Naive thymus-derived CD8-positive, alpha-beta T cell (primary cell): Measurements from ENCODE around the gene TRIM71. TPM values are rescaled to one million over a fixed set of nuclear protein-coding genes. Genes with fewer than 3 reads are reported as not detected.
"Not testable (repeated sequence)": the region's sequence is repeated elsewhere in the genome, so short reads cannot be mapped to it uniquely, and the experiment has no call there.

ENCODE experiments used
- ATAC-seq, 2 donors: fragments of 150-1000 bp; cut with Tn5 transposase in 1 of 2; sonication (Bioruptor Pico), chemical (Tn5 transposase) in 1 of 2; 1 replicate in 1 of 2; 2 replicates in 1 of 2; pipeline ENCODE4 v1.10.0; 2021; ENCODE audit warnings: mild to moderate bottlenecking in 2 of 2, moderate library complexity in 2 of 2
- POLR2A ChIA-PET: fragments of 350-600 bp; sonication (Branson Sonifier 250); formaldehyde crosslinking; loops from one replicate; lab custom pipeline; 2021; ENCODE audit warnings: antibody characterized with exemption; lab: Charles Lee
- DNase-seq, 10 donors: peaks; one replicate each; pipeline versions ENCODE4 v3.0.0 to v3.0.0-alpha.2; 2020 to 2022
- H3K27ac Mint-ChIP-seq, 10 donors: one replicate each; pipeline ENCODE4 v1.8.0; 2020 to 2022; ENCODE audit warnings: mild to moderate bottlenecking in 10 of 10, mixed read lengths in 10 of 10, moderate library complexity in 4 of 10, inconsistent platforms in 1 of 10
- H3K27me3 Mint-ChIP-seq, 5 donors: one replicate each; pipeline ENCODE4 v1.8.0; 2021 to 2022; ENCODE audit warnings: mixed read lengths in 5 of 5
- H3K36me3 Mint-ChIP-seq, 3 donors: one replicate each; pipeline ENCODE4 v1.8.0; 2020 to 2022; ENCODE audit warnings: mixed read lengths in 3 of 3, mild to moderate bottlenecking in 2 of 3, inconsistent platforms in 1 of 3
- H3K4me1 Mint-ChIP-seq, 4 donors: one replicate each; pipeline ENCODE4 v1.8.0; 2021 to 2022; ENCODE audit warnings: mixed read lengths in 4 of 4
- H3K4me3 Mint-ChIP-seq, 10 donors: one replicate each; pipeline ENCODE4 v1.8.0; 2020 to 2022; ENCODE audit warnings: mild to moderate bottlenecking in 10 of 10, mixed read lengths in 10 of 10, moderate library complexity in 6 of 10, inconsistent platforms in 1 of 10
- H3K9me3 Mint-ChIP-seq, 9 donors: one replicate each; pipeline ENCODE4 v1.8.0; 2020 to 2022; ENCODE audit warnings: mixed read lengths in 9 of 9, mild to moderate bottlenecking in 3 of 9, inconsistent platforms in 1 of 9, moderate library complexity in 1 of 9
- polyA plus RNA-seq, 3 donors: library from polyadenylated mRNA; unstranded; fragments of 300-500 nt; fragmentation: Illumina TruSeq; gene quantifications; one replicate each; pipeline ENCODE4 v1.2.3, GENCODE V29; 2021
- total RNA-seq, 8 experiments: library from RNA in 2 of 8; stranded (reverse) in 2 of 8; gene quantifications; one replicate each; pipeline ENCODE4 v1.2.3 and lab custom pipeline; 2021 to 2026

The TRIM71 gene
- total and polyA plus RNA-seq, 5 experiments from 2014 or later, result not detected

DNA sequence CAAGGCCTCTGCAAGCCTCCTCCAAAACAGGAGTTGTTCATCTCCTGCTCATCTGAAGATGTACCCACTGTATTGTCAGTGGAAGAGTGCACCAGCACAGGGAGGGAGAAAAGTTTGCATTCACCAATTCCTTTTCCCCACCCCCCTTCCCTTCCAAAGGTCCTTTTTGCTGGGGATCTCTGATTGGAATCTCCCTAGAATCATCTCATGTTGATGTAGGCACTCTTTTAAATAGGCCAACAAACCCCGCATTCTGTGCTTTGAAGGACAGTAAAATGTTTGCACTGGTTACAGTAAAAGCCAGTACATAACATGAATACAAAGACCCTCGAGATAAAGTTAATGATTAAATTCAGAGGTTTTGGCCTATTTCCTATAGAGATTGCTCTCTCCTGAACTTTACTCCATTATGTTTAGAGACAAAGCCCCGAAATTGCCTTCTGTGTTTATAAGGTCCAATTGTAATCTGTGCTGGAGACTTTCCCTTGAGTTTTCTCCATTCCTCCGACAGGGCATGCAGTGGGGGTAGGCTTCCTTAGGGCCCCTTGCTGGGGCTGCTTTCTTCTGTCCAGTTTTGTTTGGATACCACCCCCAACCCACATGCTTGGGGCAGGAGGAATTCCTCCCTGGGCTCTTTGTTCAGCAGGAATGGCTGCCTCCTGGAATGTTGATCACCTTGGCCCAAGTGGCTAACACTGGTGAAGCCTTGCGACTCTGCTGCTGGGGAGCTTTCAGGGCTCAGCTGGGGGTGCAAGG is 22.5 kb downstream of the TRIM71 start:
- POLR2A ChIA-PET, result no interaction called here
- Mint-ChIP-seq H3K4me3 (no peak overlapping the region), H3K9me3 (no peaks in the 10 kb centered on the region), H3K27ac (no peak overlapping the region), H3K27me3 (peaks cover 0 to 8% (median 0%) of the 10 kb centered on the region in 5 donors), H3K36me3 (no peaks in the 10 kb centered on the region), H3K4me1 (peaks cover 7 to 15% (median 12%) of the 10 kb centered on the region in 4 donors)
- ATAC-seq (no peak), DNase-seq (no peak)

- Mint-ChIP-seq H3K4me3 (no peak overlapping the region), H3K36me3 (no peaks in the 10 kb centered on the region), H3K9me3 (no peaks in the 10 kb centered on the region), H3K4me1 (peaks cover 7 to 15% (median 12%) of the 10 kb centered on the region in 4 donors), H3K27ac (no peak overlapping the region), H3K27me3 (peaks cover 0 to 8% (median 0%) of the 10 kb centered on the region in 5 donors)
- no peak for ATAC-seq
- no peak for DNase-seq
- POLR2A ChIA-PET, result no interaction called here
Measured at GRCh38 chr3:32841341-32841740, 23.5 kb downstream of the TRIM71 start.

DNA sequence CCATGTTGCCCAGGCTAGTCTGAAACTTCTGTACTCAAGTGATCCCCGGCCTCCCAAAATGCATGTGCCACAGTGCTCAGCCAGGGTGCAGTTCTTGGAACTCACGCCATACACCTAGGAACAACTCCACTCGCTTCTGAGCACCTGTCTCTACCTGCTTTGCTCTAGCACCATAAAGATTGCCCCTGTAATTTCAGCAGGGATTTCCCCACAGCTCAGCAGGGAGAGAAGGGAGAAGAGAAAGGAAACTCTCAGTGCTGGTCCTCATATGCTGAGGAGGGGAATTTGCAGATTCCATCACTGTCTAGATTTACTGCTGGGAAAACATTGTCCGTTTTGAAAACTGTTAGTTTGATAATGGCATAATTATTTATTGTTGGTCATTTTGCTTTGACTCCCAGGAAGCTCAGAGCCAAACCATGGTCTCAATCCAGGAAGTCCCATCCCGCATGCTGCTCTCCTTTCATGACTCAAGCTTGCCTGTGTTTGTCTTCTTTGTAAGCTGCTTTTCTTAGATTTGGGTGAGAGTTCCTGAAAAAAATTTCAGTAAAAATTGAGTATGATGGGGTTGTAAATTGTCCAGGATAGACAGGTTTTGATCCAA is 24.2 kb downstream of the TRIM71 start:
- POLR2A ChIA-PET, result no interaction called here
- ATAC-seq (no peak), DNase-seq (no peak)
- Mint-ChIP-seq H3K36me3 (no peaks in the 10 kb centered on the region), H3K27me3 (peaks cover 0 to 8% (median 0%) of the 10 kb centered on the region in 5 donors), H3K27ac (peak overlapping the region in 1 of 10 donors; percentile 5), H3K4me3 (no peak overlapping the region), H3K4me1 (peaks cover 7 to 15% (median 12%) of the 10 kb centered on the region in 4 donors), H3K9me3 (no peaks in the 10 kb centered on the region)

DNA sequence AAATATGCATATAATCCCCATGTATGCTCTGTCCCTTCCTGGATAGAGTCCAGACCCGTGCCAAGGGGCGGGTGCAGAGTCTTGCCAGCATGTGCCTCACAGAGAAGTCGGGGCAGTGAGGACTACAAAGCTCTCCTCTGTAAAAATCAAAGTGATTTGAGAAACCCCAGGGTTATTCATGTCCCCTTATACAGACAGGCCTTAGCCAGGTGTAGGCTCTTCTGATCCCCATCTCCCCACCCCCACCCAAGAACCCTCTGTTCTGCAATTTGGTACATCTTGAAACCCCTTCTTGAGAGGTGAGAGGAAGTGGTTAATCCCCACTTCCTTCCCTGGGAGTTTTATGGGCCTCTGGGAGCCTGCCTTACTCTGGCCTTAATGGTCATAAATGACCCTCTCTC is 24.7 kb downstream of the TRIM71 start:
- peaks cover 7 to 15% (median 12%) of the 10 kb centered on the region in 4 donors for H3K4me1 Mint-ChIP-seq
- no peak overlapping the region for H3K4me3 Mint-ChIP-seq
- H3K27ac Mint-ChIP-seq, result peak overlapping the region in 2 of 10 donors; percentile 17 to 57

GRCh38 chr3:32842987-32843386 is 25.2 kb downstream of the TRIM71 start:
- peak overlapping the region in 1 of 10 donors; percentile 24 for H3K4me3 Mint-ChIP-seq
- H3K27me3 Mint-ChIP-seq, result peaks cover 0 to 8% (median 0%) of the 10 kb centered on the region in 5 donors
- POLR2A ChIA-PET, result interaction anchor here (0.5 kb wide), 1 partner anchor 15 kb away, joined by 4 read pairs; no protein-coding TSS in a partner anchor
- no peak overlapping the region for H3K27ac Mint-ChIP-seq
- ATAC-seq (no peak), DNase-seq (no peak)
- H3K4me1 Mint-ChIP-seq, result peaks cover 7 to 15% (median 12%) of the 10 kb centered on the region in 4 donors
- no peaks in the 10 kb centered on the region for H3K36me3 Mint-ChIP-seq
- H3K9me3 Mint-ChIP-seq, result no peaks in the 10 kb centered on the region

More for the DNA sequence above, 24.7 kb downstream of the TRIM71 start:
- DNase-seq (no peak), ATAC-seq (no peak)
- Mint-ChIP-seq H3K9me3 (no peaks in the 10 kb centered on the region), H3K27me3 (peaks cover 0 to 8% (median 0%) of the 10 kb centered on the region in 5 donors), H3K36me3 (no peaks in the 10 kb centered on the region)
- POLR2A ChIA-PET, result no interaction called here

- Mint-ChIP-seq H3K9me3 (no peaks in the 10 kb centered on the region), H3K27ac (no peak overlapping the region), H3K27me3 (peaks cover 0 to 7% (median 0%) of the 10 kb centered on the region in 5 donors), H3K4me3 (no peak overlapping the region), H3K36me3 (no peaks in the 10 kb centered on the region), H3K4me1 (peaks cover 7 to 15% (median 12%) of the 10 kb centered on the region in 4 donors)
- POLR2A ChIA-PET, result interaction anchor here (0.5 kb wide), 1 partner anchor 16 kb away, joined by 4 read pairs; no protein-coding TSS in a partner anchor
- DNase-seq, result no peak
- no peak for ATAC-seq
Measured at GRCh38 chr3:32843510-32844321, 25.9 kb downstream of the TRIM71 start.

GRCh38 chr3:32844322-32844654 is 26.5 kb downstream of the TRIM71 start:
- no peaks in the 10 kb centered on the region for H3K9me3 Mint-ChIP-seq
- POLR2A ChIA-PET, result no interaction called here

GRCh38 chr3:32844914-32845313 is 27.1 kb downstream of the TRIM71 start:
- no peaks in the 10 kb centered on the region for H3K27me3 Mint-ChIP-seq
- H3K27ac Mint-ChIP-seq, result no peak overlapping the region
- no peak for DNase-seq
- ATAC-seq, result no peak
- H3K9me3 Mint-ChIP-seq, result no peaks in the 10 kb centered on the region
- H3K36me3 Mint-ChIP-seq, result no peaks in the 10 kb centered on the region
- peaks cover 7 to 15% (median 12%) of the 10 kb centered on the region in 4 donors for H3K4me1 Mint-ChIP-seq
- POLR2A ChIA-PET, result no interaction called here
- H3K4me3 Mint-ChIP-seq, result no peak overlapping the region

More at GRCh38 chr3:32844322-32844654, 26.5 kb downstream of the TRIM71 start:
- Mint-ChIP-seq H3K4me3 (no peak overlapping the region), H3K4me1 (peaks cover 7 to 15% (median 12%) of the 10 kb centered on the region in 4 donors), H3K27me3 (peaks cover 0 to under 1% (median 0%) of the 10 kb centered on the region in 5 donors), H3K36me3 (no peaks in the 10 kb centered on the region), H3K27ac (no peak overlapping the region)
- ATAC-seq (no peak), DNase-seq (no peak)

- DNase-seq, H3K9me3 Mint-ChIP-seq, H3K27me3 Mint-ChIP-seq, POLR2A ChIA-PET, ATAC-seq, H3K36me3 Mint-ChIP-seq, H3K27ac Mint-ChIP-seq, H3K4me3 Mint-ChIP-seq: not testable (repeated sequence)
- H3K4me1 Mint-ChIP-seq, result peaks cover 7 to 15% (median 12%) of the 10 kb centered on the region in 4 donors
Measured at GRCh38 chr3:32845546-32845945, 27.7 kb downstream of the TRIM71 start.

- H3K36me3 Mint-ChIP-seq, POLR2A ChIA-PET: not testable (repeated sequence)
Measured at GRCh38 chr3:32847045-32847444, 29.2 kb downstream of the TRIM71 start.

DNA sequence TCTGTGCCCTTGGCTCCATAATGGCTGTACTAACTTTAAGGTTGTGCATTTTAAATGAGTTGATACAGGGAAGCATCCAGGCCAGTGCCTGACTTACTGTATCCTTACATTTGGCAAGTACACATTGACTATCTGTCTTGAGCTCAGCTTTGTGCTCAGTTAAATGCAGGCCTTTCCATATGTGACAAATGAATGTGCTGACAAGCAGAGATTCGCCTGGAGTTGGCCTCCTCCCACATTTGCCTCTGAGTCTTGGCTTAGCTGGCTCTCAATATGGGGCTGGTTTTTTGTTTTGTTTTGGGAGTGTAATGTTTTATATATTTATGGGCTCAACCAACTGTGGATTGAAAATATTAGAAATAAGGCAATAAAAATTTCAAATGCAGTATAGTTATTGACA is 29.7 kb downstream of the TRIM71 start:
- Mint-ChIP-seq H3K36me3 (no peaks in the 10 kb centered on the region), H3K9me3 (no peaks in the 10 kb centered on the region), H3K27ac (no peak overlapping the region), H3K4me3 (no peak overlapping the region), H3K4me1 (peaks cover 1 to 6% (median 6%) of the 10 kb centered on the region in 4 donors), H3K27me3 (peaks cover 0 to 4% (median 0%) of the 10 kb centered on the region in 5 donors)
- POLR2A ChIA-PET, result no interaction called here
- DNase-seq, result no peak
- no peak for ATAC-seq

More at GRCh38 chr3:32847045-32847444, 29.2 kb downstream of the TRIM71 start:
- DNase-seq, H3K27ac Mint-ChIP-seq, H3K9me3 Mint-ChIP-seq, ATAC-seq, H3K4me3 Mint-ChIP-seq, H3K27me3 Mint-ChIP-seq: not testable (repeated sequence)
- peaks cover 6 to 11% (median 8%) of the 10 kb centered on the region in 4 donors for H3K4me1 Mint-ChIP-seq

GRCh38 chr3:32848215-32848614 is 30.4 kb downstream of the TRIM71 start:
- no peak for ATAC-seq
- Mint-ChIP-seq H3K4me3 (no peak overlapping the region), H3K27ac (no peak overlapping the region), H3K27me3 (peaks cover 0 to 4% (median 0%) of the 10 kb centered on the region in 5 donors), H3K4me1 (no peaks in the 10 kb centered on the region), H3K36me3 (no peaks in the 10 kb centered on the region), H3K9me3 (no peaks in the 10 kb centered on the region)
- DNase-seq, result no peak
- POLR2A ChIA-PET, result no interaction called here
